SKM-1 (cell line): Measurements from ENCODE around the gene CD248.
A peak's percentile ranks its signal among the peaks of the same experiment; 100 is the strongest.
"Not testable (repeated sequence)": the region's sequence is repeated elsewhere in the genome, so short reads cannot be mapped to it uniquely, and the experiment has no call there.

Experiments used
- DNase-seq: peaks from one replicate; lab custom pipeline; 2025; ENCODE audit not compliant: unreplicated experiment; lab: John Stamatoyannopoulos, UW

The CD248 gene

DNA sequence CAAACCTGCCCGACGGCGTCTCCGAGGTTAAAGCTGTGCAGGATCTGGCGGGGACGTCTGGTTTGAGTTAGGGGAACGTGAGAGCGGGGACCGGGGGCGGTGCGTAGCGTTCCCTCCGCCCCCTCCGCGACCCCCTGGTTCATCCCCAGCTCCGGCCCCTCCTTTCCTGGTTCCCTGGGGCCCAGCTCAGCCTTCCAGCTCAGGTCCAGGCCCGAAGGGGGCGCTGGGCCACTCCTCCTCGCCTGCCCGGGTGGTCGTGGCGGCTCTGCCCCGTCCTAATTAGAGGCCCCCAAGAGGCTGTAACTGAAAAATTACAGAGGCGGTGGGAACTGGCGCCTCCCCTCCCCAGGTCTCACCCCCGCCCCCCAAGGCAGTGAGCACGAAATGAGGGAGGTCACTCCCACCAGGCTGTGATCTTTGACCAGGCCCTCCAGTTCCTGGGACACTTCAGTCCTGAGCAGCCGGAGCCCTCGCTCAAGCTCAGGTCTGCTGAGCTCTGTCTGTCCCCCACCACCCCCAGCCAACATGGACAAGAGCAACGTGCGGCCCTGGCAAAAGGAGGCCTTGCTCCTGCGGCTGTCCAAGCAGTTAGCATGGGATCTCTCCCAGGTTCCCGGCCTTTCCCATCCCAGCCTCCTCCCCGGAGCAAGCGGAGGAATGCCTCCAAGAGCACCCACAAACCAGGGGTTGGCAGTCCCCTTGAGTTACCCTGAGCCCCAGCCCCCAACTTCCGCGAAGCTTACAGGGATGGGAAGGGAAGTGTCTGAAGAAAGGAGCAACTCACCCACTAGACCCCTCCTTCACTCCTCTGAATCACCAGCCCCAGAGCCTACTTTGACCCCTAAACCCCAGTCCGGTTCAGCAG lies 3.3 kb downstream of the CD248 start:
- DNase-seq: no peak

- DNase-seq: peak; percentile 88
Observed at GRCh38 chr11:66312549-66313320, 4.1 kb downstream of the CD248 start.

- peak; percentile 54 for DNase-seq
Observed at GRCh38 chr11:66311965-66312548, 4.8 kb downstream of the CD248 start.

DNA sequence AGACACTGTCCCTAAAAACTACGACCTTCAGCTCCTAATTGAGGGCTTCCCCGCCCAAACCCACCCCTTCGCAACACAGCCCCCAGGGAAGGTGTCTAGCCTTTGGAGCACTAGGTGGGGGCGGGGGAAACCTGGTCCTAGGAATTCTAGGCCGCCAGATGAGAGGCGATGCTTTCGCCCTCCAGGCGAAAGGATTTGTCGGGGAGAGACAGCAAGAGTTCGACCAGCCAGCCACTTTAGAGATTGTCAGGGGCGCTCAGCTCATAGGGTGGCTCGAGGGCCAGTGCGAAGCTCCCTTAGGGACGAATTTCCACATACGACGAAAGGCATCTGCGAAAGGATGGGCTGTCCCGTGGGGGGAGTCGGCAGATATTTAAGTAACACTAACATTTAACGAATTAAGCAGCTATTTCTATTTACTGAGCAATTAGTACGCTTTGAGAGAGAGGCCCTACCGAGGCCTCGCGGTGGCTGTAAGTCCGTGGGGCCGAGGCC lies 5.3 kb downstream of the CD248 start:
- DNase-seq: no peak

GRCh38 chr11:66310803-66311440 lies 5.9 kb downstream of the CD248 start:
- DNase-seq: not testable (repeated sequence)

- DNase-seq: no peak
Observed at GRCh38 chr11:66310324-66310723, 6.5 kb downstream of the CD248 start.

DNA sequence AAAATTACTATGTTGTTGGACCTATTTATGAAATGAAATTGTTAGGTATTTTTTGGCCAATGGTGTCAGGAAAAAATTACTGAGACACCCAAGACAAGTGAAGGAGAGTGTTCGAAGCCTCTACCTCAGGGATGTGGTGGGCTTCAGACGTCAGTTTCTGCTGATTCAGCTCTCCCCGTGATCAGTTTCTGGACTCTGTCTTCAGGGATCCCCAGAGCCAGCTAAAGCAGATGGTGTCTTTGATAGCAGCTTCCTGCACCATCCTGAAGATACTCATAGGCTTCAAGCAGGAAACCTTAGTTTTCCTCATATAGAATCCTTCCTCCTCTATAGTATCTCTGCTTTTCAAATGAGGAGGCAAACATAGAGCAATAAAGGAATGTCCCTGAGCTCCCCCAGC lies 7.4 kb downstream of the CD248 start:
- no peak for DNase-seq

DNA sequence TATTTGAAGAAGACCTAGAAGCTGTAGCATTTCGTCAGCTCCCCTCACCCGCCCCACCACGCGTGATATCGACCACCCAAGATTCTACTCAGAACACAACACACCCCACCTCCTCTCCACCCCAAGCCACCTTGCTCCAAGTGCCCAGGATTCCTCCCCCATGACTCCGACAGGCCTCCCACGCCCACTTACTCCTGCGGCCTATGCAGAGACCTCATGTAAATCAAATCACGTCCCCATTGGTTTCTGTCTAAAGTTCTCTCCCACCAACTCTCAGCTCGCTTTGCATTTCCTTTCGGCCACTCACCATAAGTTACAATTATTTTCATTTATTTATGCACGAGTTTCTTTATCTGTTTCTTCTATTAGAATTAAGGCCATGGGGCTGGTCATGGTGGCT lies 14.2 kb downstream of the CD248 start:
- no peak for DNase-seq

DNA sequence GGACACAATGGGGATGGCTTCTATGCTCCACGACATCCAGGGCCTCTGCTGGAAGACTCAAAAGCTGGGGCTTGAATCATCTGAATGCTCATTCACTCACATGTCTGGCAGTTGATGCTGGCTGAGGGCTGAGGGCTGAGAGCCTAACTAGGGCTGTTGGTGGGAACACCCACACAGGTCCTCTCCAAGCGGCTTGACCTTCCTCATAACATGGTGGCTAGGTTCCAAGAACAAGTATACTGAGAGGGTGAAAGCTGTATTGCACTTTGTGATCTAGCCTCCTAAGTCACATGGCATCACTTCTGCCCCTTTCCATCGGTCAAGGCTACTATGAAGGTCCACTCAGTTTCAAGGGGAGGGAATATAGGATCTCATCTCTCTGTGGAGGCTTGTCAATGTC lies 17.7 kb downstream of the CD248 start:
- no peak for DNase-seq

DNA sequence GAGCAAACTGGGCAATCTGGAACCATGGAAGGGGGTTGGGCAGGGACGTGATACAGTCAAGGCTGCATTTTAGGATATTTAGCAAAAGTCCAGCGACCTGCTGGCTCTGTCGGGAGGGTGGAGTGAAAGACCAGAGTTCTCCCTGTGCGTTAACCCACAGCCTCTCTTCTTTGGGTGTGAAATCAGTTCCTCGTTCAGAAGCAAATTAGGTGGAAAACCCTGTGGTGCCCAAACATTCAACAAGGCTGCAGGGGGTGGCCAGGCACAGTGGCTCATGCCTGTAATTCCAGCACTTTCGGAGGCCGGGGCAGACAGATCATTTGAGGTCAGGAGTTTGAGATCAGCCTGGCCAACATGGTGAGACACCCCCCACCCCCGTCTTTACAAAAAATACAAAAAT lies 19.2 kb downstream of the CD248 start:
- DNase-seq: no peak

- no peak for DNase-seq
Observed at GRCh38 chr11:66294626-66295620, 21.9 kb downstream of the CD248 start.

GRCh38 chr11:66293777-66294625 lies 22.8 kb downstream of the CD248 start:
- DNase-seq: no peak

DNA sequence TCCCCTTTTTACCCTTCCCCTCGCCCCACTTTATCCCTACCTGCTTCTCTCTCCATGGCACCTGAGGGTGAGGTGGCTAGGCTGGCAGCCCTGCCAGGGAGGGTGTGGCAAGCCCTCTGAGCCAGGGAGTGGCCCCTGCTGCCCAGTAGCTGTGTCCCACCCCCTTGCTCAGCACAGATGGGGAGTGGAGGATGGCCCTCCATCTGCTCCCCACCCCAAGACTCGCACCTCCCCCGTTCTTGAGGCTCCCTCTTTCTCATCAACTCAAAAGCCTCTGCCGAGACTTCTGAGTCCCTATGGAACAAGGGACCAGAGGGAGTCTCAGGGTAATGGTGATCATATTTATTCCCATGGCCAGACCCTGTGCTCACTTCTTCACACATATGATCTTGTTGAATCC lies 23.5 kb downstream of the CD248 start:
- no peak for DNase-seq

DNA sequence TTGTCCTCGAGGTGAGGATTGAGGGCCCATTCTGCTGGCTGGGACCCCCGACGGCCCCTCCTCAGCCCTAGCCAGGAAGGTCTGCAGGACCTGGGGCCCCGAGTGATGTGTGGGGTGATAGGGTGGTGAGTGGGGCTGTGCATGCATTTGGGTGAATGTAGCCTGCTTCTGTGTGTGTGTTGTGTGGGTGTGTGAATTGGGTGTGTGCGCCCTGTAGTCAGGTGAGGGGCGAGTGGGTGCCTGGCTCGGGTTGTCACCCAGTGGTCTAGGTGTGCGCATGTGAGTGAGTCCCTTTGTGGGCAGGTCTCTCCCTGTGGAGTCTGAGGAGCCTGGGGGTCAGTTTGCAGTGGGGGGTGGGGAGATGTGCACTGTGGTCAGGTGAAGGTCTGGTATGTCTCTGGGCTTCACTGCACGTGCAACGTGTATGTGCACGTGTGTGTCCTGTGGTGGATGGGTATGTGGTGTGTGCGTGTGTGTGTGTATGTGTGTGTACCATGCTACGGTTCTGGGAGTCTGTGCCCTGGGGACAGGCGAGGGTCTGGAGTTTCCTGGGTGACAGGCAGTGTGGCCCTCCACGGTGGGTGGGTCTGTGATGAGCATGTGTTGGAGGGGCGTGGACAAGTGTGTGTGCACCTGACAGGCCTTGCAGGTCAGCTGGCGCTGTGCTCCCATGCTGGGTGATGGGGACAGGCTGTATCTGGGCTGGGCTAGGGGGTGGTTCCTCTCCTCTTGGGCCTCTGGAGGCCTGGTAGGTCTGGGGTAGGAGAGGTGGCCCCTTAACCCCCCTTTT lies 24.1 kb downstream of the CD248 start:
- no peak for DNase-seq

DNA sequence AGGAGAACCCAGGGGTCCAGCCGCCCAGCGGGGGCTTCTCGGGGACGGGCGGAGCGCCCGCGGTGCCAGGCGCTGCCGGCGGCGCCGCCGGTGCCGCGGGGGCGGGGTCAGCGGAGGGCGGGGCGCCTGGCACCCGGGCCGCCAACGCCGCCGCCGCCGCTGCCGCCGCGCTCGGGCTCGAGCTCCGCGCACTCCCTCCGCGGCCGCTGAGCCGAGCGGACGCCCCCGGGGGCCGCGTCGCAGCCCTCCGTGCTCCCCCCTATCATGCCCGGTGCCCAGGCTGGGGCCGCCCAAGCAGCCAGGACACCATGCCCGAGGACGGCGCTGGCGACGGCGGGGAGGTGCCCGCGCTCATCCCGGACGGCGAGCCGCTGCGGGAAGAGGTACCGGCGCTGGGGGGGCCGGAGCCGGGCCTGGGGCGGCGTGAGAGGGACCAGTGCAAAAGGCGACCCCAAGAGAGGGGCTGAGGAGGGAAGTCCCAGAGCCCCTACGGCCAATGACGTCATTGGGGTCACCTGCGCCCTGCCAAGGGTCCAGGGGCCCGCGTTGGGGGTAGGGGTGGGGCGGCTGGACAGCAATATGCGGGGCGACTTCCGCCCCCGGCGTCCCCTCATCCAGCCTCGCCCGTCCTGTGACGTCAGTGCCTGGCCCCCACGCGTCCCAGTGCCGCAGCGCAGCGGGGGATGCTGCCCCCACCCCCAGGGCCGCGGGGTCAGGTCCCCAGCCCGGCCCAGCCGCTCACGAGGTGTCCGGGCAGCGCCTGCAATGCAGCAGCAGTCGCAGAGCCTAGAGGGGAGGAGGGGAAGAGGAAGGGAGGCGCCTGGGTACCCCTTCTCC lies 24.9 kb downstream of the CD248 start, which contains the start of gene TMEM151A:
TMEM151A (plus strand) TSS at position 189 of the 837 bp plus-strand sequence; CDS start at position 309, 120 bp downstream.
- no peak for DNase-seq

- DNase-seq: no peak
Observed at GRCh38 chr11:66291303-66291705, 25.5 kb downstream of the CD248 start.

DNA sequence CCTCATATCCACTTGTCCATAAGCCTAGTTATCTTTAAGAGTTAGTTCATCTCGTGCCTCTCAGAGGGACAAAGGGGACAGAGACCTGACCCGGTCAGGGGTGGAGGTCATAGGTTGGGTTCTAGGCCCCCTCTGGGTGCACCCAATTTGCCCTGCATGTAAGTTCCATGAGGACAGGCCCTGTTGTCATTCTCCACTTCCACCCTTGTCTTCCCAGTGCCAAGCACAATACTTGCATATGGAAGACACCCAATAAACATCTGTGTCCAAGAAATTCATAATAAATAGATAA lies 26.6 kb downstream of the CD248 start:
- no peak for DNase-seq
